ENCODE results near the gene TRIL.

Gene TRIL, protein sequence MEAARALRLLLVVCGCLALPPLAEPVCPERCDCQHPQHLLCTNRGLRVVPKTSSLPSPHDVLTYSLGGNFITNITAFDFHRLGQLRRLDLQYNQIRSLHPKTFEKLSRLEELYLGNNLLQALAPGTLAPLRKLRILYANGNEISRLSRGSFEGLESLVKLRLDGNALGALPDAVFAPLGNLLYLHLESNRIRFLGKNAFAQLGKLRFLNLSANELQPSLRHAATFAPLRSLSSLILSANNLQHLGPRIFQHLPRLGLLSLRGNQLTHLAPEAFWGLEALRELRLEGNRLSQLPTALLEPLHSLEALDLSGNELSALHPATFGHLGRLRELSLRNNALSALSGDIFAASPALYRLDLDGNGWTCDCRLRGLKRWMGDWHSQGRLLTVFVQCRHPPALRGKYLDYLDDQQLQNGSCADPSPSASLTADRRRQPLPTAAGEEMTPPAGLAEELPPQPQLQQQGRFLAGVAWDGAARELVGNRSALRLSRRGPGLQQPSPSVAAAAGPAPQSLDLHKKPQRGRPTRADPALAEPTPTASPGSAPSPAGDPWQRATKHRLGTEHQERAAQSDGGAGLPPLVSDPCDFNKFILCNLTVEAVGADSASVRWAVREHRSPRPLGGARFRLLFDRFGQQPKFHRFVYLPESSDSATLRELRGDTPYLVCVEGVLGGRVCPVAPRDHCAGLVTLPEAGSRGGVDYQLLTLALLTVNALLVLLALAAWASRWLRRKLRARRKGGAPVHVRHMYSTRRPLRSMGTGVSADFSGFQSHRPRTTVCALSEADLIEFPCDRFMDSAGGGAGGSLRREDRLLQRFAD

DNA sequence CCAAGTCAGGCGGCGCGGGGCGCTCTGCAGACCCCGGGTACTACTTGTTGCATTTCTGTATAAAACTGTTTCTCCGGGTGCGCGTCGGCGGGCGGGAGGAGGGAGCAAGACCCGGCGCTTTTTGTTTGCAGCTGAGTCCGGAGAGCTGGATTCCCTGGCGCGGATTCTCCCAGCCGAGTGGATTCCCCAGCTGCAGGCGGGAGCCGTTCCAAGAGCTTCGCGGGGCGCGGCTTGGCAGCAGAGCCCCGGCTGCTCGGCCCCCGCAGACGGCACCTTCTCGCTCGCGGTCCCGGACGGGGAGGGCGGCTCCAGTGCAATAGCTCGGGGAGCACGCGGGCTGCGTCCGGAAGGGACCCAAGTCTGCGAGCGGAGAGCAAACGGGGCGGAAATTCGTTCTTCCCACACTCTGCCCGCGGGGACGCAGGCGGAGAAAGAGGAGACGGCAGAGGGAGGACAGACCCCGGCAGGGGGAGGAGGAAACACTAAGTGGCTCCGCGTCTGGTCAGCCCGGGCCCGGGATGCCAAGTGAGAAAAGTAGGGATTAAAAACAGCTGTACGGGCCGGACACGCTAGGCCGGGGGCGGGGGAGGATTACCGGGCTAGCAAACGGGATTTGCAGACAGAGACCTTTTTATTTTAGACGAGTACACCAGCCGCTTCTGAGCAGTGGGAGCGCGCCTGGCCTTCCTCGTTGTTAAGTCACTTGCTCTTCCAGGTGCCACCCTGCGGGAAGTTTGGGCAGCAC is at the start of gene TRIL:
TSS of gene TRIL (minus strand) at position 96 of the 745 bp plus-strand sequence. CDS start 284 bp downstream, outside the sequence.
- DNase-seq (ENCODE audit: extremely low spot score, insufficient read length, low read depth) (no peak), FAIRE-seq (no peak)

DNA sequence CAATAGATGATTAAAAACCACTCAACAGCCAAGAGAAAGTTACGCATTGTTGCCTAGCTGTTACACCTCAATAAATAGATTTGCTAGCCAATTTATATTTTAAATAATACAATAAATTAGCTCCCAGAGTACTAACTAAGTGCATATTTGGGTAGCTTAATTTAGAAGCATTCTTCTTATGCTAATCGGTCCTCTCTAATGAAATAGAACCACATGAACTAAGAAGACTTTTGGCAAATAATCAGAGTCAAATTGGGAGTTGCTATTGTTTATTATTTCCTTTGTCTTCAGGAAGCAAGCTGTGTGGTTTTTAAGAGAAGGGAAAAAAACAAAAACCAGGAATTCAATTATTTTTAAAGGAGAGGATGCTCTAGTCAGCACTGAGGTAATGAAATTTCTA is 49.0 kb upstream of the TRIL start:
- FAIRE-seq = no peak

DNA sequence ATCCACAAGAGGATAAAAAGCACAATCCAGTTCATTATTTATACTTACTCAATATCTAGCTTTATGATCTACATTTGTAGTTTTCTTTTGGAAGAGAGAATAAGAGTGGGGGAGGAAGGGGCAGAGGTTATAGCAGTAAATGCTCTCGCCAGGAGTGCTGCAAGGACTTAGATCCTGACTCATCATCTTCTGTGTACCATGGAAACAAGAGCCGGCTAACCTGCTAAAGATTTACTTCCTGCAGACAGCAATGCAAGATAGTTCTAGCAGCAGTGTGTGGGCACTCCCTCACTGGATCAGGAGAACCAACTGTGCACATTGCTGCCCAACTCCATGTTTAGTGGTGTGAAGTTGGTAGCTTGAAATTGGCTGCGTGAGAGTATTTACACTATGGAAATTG is 47.7 kb upstream of the TRIL start:
- DNase-seq (ENCODE audit: extremely low spot score, insufficient read length, low read depth) (no peak), FAIRE-seq (no peak)

More for the DNA sequence above, 49.0 kb upstream of the TRIL start:
- DNase-seq (ENCODE audit: extremely low spot score, insufficient read length, low read depth) = no peak

DNA sequence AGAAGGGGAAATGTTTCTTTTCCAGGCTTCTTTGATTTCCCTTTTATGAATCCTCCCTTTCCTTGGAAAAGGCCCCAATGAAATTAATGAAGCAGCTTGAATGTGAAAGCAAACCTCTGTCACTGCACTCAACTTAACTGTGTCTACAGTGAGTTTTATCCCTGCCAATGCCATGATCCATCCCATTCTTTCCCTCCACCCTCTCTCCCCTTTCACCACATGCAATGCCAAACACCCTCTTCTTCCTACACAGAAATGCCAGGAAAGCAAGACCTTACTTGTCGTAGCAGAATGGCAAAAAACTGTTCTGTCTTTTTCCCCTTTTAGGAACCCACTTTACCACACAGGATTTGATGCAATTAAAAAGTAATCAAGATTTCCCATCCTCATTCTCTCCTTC is 47.3 kb upstream of the TRIL start:
- no peak for DNase-seq (ENCODE audit: extremely low spot score, insufficient read length, low read depth)
- FAIRE-seq = no peak

GRCh38 chr7:29003703-29004102 is 45.6 kb upstream of the TRIL start:
- no peak for DNase-seq (ENCODE audit: extremely low spot score, insufficient read length, low read depth)
- no peak for FAIRE-seq

GRCh38 chr7:29000717-29001076 is 42.6 kb upstream of the TRIL start:
- FAIRE-seq (no peak), DNase-seq (ENCODE audit: extremely low spot score, insufficient read length, low read depth) (no peak)

DNA sequence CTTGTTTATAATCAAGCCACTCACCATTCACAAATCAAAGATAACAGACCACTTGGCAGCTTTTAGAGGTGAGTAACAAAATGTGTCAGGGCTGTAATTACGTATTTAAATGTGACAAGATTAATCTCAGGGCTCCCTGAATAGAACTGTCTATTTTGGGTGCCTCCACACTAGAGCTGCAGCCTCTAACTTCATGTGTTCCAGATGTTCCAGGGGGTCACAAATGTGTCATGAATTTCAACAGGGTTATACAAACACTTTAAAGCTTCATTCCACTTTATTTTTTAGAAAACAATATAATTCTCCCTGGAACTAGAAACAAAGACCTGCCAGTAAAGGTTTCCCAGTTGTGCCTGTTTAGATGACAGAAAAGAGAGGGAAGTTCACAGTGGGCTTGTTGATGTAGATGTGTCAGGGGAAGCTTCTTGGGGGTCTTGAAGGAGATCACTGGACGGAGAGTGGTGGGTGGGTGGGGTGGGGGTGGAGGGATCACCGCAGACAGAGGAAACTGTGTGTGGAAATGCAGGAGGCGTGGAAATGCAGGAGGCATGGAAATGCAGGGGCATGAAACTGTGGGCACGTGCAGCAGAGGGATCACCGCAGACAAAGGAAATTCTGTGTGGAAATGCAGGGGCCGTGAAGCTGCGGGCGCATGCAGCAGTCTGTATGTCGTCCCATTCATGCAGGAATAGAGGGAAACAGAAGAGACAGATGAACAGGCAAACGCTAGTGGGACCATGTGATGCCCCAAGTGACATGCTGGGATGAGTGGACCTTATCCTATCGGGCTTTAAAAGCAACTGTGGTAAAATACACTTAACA is 42.0 kb upstream of the TRIL start:
- FAIRE-seq = no peak
- DNase-seq (ENCODE audit: extremely low spot score, insufficient read length, low read depth) = no peak

GRCh38 chr7:28999427-28999826 is 41.3 kb upstream of the TRIL start:
- no peak for DNase-seq (ENCODE audit: extremely low spot score, insufficient read length, low read depth)
- no peak for FAIRE-seq

DNA sequence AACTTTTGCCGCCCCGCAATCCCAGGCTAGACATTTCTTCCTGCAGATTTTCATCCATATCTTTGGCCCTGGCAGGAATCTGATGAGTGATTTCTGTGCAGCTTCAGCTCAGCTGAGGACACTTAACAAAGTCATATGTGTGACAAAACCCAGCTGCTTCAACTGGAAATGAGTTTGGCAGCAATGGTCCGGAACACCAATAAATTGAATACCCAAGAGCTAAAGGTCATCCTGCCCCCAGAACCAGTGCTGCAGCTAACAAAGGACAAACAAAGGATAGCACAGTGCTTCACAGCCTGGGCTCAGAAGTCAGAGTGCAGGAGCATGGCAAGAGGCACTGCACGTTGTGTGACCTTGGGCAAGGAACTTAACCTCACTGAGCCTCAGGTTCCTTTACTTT is 40.0 kb upstream of the TRIL start:
- no peak for FAIRE-seq
- no peak for DNase-seq (ENCODE audit: extremely low spot score, insufficient read length, low read depth)

DNA sequence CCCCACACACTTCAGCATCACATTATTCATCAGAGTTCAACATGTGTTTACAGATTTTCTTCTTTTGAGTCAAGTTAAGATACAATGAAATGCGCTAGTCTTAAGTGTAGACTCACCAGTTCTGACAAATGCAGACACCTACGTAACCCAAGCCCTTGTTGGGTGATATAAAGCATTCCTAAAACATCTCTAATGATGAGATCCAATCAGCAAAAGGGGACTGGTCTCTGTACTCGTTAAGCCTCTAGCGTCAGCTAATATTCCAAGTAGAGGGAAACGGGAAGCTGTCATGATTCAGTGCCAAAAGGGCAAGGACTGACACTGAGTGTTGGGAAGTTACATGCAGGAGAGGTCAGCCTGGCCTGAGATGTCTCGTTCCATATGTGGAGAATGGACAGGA is 38.7 kb upstream of the TRIL start:
- FAIRE-seq (no peak), DNase-seq (ENCODE audit: extremely low spot score, insufficient read length, low read depth) (no peak)

DNA sequence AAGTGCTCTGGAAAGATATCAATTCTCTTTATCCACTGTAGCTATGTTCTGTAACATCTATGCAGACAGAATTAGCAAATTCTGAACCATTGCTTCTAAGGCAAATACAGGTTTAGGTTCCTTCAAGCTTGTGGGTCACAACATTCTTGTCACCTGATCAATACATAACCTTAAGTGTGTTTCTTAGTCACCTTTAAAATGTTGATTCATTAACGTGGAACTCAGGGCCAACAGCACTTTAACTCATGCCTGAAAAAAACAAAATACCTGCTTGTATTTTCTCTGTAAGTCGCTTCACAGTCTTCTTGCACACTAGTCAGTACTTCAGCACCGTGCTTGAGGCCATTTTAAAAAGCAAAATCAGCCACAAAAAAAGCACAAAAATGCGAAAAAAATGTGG is 35.2 kb upstream of the TRIL start:
- DNase-seq (ENCODE audit: extremely low spot score, insufficient read length, low read depth) = no peak
- no peak for FAIRE-seq

- no peak for DNase-seq (ENCODE audit: extremely low spot score, insufficient read length, low read depth)
- no peak for FAIRE-seq
Observed at GRCh38 chr7:28992798-28993197, 34.7 kb upstream of the TRIL start.

DNA sequence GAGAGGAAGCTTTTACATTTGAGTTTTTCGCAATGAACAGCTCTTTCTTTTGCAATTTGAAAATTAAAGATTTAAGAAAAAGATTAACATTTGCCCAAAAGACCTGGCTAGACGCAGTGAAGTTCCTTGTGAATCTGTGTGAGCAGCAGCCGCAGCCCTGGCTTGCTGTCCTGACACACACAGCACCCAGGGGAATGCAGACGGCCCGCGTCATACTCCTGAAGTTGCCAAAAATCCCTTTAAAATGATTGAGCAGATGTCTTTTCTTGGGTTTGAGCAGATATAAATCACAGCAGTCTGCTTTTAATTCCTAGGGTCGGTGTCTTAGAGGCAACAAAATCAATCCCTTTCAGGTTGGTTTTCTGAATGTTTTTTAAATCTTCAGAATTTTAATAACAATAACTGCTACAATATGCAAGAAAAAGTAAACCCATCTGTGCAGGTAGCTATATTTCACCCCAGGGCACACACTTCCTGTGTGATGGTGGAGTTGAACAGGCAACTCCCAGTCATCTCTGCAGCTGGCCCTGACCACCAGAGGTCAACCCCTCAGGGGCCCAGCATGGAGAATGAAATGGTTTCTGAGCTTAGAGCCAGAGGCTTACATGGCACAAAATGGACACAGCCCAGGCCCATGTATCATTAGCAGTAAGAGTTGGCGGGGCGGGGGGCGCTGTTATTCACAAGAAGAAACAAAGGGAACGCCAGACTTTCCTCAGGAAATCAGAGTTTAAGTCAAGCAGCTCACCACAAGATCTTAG is 32.2 kb upstream of the TRIL start:
- DNase-seq (ENCODE audit: extremely low spot score, insufficient read length, low read depth) (no peak), FAIRE-seq (no peak)

DNA sequence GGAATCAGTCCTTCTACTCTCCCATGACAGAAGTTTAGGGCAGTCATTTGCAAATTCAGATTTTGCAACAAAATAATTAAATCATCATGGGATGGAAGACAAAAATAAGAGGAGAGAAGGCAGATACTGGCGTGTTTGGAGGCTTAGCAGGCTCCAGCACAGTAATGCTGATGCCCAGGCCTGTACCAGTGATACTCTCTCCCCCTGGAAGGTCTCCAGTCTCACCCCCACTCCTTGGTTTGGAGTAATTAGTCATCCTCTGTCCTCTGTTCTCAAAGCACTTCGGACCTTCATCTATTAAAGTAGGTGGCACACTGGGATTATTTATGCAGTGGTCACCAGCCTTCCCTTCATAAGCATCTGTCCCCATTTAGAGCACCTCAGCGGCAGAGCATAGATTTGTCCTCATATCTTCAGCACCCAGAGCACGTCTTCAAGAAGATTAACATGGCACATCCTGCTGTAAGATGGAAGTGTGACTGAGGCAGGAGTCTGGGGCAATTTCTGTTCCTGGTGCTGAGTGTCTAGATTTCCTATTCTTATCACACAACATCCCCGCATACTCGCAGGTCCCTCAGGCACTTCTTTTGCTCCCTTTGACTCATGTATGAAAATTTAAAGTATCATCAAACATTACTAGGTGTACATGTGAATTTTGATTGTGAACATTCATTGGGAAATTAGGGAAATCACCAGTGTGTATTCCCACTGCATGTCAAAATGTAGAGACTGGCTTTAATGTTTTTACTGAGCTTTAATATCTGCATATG is 31.3 kb upstream of the TRIL start:
- FAIRE-seq = no peak
- DNase-seq (ENCODE audit: extremely low spot score, insufficient read length, low read depth) = no peak

- DNase-seq (ENCODE audit: extremely low spot score, insufficient read length, low read depth) (no peak), FAIRE-seq (no peak)
Observed at GRCh38 chr7:28988810-28989209, 30.7 kb upstream of the TRIL start.

DNA sequence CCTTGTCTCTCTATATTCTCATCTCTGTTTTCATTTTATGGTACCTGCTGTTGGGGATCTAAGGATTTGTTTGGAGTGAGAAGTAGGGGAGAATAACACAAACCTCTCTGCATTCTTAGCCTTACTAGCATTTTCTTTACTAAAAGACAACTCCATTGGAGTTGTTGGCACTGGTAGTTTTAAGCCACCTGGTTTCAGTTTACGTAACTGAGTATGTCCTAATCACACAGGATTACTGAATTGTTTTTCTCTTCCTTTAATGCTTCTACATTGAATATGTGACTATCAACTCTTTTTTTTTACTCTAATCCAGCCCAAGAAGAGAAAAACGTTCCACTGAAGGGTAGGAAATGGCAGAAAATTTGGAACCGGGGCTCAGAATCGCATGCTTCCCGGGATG is 30.0 kb upstream of the TRIL start:
- DNase-seq (ENCODE audit: extremely low spot score, insufficient read length, low read depth) (no peak), FAIRE-seq (no peak)

DNA sequence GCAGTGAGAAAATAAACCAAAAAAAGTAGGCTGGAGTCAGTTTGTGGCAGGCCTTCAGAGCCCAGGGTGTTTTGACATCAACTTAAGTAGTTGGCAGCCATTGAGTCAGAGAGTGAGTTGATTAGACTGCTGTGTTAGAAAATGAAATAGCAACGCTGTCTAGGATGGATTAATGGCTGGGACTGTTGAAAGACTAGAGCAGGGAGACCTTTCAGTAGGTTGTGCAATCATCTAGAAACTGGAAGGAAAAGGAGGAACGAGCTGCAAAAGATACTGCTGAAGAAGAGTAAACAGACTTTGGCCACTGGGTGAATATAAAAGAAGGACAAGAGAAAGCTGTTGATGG is 28.6 kb upstream of the TRIL start:
- DNase-seq (ENCODE audit: extremely low spot score, insufficient read length, low read depth) (no peak), FAIRE-seq (no peak)

DNA sequence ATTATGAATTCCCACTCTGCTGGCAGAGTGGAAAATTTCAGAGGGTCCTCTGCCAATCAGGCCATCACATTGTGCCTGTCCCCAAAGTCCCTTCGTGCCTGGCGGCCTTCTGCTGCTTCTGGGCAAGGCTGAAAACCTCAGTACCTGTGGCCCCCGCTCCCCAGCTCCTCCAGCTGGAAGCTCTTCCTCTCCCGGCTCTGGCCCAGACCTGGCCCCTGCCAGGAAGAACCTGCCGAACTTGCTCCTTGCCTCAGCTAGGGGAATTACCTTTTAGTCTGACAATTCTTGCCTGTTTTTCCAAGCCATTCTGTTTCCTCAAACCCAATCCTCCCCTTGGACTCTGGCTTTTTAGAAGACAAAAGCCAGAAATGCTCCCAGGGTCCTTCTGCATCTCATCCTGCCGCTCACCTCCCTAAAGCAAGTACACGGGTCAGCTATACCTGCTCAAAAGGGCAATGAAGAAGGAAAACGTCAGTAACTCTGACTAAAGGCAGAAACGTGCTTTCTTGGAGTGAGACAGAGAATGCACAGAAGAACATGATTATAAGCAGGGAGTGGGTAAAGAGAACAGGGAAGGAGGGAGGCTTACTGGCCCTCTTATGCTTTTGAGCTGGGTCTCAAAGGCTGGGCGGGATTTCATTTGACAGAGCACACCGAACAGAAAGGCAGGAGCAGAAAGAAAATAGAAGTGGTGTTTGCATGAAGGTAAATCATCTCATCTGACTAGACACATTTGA is 28.1 kb upstream of the TRIL start:
- no peak for DNase-seq (ENCODE audit: extremely low spot score, insufficient read length, low read depth)

More for the DNA sequence above, 28.1 kb upstream of the TRIL start:
- FAIRE-seq = no peak
